Right cardiac atrium (tissue), 5 donors: ENCODE data around the gene ALOXE3. TPM values are rescaled to one million over a fixed set of nuclear protein-coding genes. Genes with fewer than 3 reads are reported as not detected.

ENCODE experiments used
- ATAC-seq, 2 donors: fragments of 200-7000 bp; cut with Tn5 transposase; one replicate each; pipeline versions ENCODE4 v1.8.0 to v1.9.1; 2020; ENCODE audit warnings: moderate library complexity in 2 of 2, mild to moderate bottlenecking in 1 of 2
- DNase-seq, 3 donors: peaks; one replicate each; pipeline ENCODE4 v3.0.0-alpha.2; 2020
- H3K27ac ChIP-seq: one replicate; pipeline ENCODE4 v1.5.1; 2013; ENCODE audit warnings: mild to moderate bottlenecking, low read length, control low read depth, moderate library complexity
- H3K27me3 ChIP-seq: one replicate; pipeline ENCODE4 v1.6.1; 2013; ENCODE audit not compliant: control insufficient read depth, insufficient read depth
- H3K4me1 ChIP-seq: one replicate; pipeline ENCODE4 v1.6.1; 2013; ENCODE audit warnings: low read length; ENCODE audit not compliant: control insufficient read depth, insufficient read depth
- H3K4me3 ChIP-seq: one replicate; pipeline ENCODE4 v1.5.1; 2013; ENCODE audit warnings: low read length, control low read depth
- H3K9me3 ChIP-seq: one replicate; pipeline ENCODE4 v1.6.1; 2013; ENCODE audit warnings: low read length; ENCODE audit not compliant: control insufficient read depth
- WGBS: extraction: QIAGEN DNeasy Blood & Tissue Kit; methylation state at CpG from one replicate; pipeline ENCODE4 v1.1.7; 2013; 5-methylcytosine and 5-hydroxymethylcytosine counted together
- intact Hi-C, 4 donors: fragments of 100-400 bp; cut with DNase I; formaldehyde crosslinking; loops; one replicate each; pipeline versions ENCODE4 v1.11.0 to v1.14.0; 2022 to 2023
- polyA plus RNA-seq: library from polyadenylated mRNA; stranded (reverse); fragments of 200-250 nt; gene quantifications from one replicate; pipeline ENCODE4 v1.2.3, GENCODE V29; 2013
- total RNA-seq, 4 donors: library from RNA; stranded (reverse); fragmentation: NEBNext Ultra II Directional; extraction: Animal tissue kit (Norgen Biotek cat#: 25700); gene quantifications; one replicate each; pipeline ENCODE4 v1.2.1, GENCODE V29; 2021
- donor health status: healthy with polysubstance abuse.
- donor health status: DM: no; HTN: yes; CAD: no.
- donor health status: DM: no; HTN: no; CAD: no.
- donor health status: DM: no; HTN: yes; CAD: no; lungs with severe emphysema.
- donor health status: DM: yes; HTN: yes; CAD: no.

ALOXE3 gene
- total and polyA plus RNA-seq, 5 donors: not detected

DNA sequence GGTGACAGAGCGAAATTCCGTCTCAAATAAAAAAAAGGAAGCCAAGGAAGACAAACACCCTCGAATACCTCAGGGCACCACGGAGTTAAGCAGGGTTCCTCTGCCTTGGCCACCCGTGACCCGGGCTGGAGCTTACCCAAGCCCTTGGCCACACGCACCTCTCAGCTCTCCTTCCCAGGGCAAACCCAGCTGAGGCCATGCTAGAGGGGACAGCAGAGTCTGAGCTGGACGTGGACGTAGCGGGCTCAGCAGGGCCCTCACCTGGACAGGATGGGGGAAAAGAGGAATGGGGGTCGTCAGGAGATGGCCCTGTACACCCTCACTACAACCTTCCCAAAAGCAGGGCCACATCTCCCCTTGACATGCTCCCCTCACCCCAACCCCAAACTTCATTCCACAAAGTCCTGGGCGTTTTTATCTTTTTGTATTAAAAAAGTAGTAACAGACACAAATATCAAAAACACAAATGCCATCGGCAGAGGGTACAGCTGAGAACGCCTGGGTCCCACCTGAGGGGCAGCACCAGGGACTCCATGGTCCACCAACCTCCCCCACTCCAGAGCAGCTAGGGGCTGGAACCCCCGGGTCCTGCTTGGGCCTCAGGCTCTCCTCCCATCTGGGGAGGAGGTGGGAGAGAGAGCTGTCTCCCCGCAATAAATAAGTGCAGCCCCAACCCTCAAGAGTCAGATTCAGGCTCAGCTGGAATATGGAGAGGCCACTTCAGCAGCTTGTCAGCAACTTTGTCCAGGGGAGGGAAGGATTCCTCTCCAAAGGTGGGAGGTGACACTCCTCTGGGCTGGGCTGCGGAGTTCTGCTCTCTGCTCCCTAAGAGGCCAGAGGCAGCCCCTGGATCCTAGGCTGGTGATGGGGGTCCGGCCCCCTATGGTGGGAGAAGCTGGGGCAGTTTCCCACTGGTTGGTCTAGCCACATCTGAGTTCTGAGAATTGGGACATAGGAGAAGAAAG, 22.0 kb upstream of the ALOXE3 start:
- Histone ChIP-seq H3K27me3 (no peaks in the 10 kb centered on the region), H3K4me1 (no peaks in the 10 kb centered on the region), H3K27ac (no peak overlapping the region), H3K9me3 (no peaks in the 10 kb centered on the region), H3K4me3 (no peak overlapping the region)
- DNase-seq: peak in 2 of 3 donors; percentile 64 to 65
- intact Hi-C loops: loop anchor here in 1 of 4 donors (10.0 kb wide), 1 partner anchor 296 kb away; no protein-coding TSS in a partner anchor
- 69% methylated on average over 18 of the region's 18 CpGs for WGBS
- ATAC-seq: peak; percentile 3

DNA sequence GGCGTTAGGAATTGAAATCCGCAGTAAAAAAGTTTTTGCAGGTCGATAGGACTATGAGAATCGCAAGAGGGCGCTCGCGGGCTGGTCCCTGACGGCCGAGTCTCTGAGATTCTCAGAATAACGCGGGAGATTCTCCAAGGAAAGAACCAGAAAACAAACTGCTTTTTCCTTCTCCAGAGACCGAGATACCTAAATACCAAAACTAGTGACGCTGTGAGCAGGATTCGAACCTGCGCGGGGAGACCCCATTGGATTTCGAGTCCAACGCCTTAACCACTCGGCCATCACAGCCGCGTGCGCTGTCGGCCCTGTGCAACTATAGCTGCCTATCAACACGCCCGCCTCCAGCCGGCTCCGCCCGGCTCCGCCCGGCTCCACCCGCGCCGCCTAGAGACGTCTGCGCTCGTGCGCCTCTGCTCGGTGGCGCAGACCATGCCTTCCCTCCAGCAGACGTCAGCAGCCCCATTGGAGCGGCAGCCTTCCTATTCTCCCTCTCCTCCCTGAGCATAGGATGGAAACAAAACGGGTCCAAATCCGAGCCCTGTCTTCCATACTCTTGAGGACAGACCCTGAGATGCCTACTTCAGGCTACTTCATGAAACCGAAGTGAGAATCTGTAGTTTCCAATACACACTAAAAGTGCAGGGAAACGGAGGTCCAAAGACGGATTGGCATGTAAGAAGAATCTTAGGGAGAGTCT, 20.5 kb upstream of the ALOXE3 start:
- Histone ChIP-seq H3K9me3 (no peaks in the 10 kb centered on the region), H3K4me3 (no peak overlapping the region), H3K4me1 (no peaks in the 10 kb centered on the region), H3K27me3 (no peaks in the 10 kb centered on the region), H3K27ac (peak overlapping the region; percentile 87)
- intact Hi-C loops: no loop called here
- WGBS: 1% methylated on average over 46 of the region's 46 CpGs
- DNase-seq (peak; percentile 93 to 98 (median 98)), ATAC-seq (peak; percentile 93)

DNA sequence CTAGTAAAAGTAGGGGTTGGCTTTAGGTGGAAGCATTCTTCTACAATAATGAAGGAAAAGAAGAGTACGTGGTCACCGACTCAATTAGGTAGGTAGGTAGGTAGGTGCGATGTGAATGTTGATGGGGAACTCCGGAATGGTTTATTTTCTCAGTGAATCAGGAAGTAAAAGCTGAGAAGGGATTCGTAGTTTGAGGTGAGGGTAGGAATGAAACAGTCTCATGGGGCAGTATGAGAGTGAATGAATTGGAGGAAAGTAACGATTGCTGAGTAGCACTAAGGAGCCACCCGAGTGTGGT, 20.0 kb upstream of the ALOXE3 start:
- no peak for DNase-seq
- intact Hi-C loops: no loop called here
- Histone ChIP-seq H3K9me3 (no peaks in the 10 kb centered on the region), H3K27me3 (no peaks in the 10 kb centered on the region), H3K4me1 (no peaks in the 10 kb centered on the region), H3K4me3 (no peak overlapping the region), H3K27ac (peak overlapping the region; percentile 49)
- ATAC-seq: no peak
- 2% methylated on average over 7 of the region's 7 CpGs for WGBS

DNA sequence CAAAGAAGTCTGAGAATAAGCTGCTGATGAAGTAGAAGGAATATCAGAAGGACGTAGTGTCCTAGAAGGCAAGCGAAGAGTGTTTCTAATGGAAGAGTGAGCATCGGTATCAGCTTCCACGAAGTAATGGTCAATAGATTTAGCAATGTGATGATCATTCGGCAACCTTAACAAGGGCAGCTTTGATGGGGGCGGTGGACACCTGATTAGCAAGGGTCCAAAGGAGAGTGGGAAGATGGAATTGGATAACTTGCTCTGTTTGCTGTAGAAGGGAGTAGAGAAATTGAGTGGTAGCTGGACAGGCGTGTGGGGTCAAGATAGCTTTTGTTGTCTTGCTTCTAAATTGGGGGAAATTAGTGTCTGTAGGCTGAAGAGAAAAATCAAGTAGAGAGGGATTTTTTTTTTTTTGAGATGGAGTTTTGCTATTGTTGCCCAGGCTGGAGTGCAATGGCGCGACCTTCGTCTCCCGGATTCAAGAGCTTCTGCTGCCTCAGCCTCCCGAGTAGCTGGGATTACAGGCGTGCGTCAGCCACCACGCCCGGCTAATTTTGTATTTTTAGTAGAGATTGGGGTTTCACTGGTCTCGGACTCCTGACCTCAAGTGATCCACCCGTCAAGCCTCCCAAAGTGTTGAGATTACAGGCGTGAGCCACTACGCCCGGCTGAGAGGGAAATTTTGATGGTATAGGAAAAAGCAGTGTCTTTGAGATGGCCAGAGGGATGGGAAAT, 19.5 kb upstream of the ALOXE3 start:
- no peak overlapping the region for H3K4me3 ChIP-seq
- WGBS: 40% methylated on average over 21 of the region's 21 CpGs
- H3K4me1 ChIP-seq: no peaks in the 10 kb centered on the region
- intact Hi-C loops: no loop called here
- peak overlapping the region; percentile 49 for H3K27ac ChIP-seq
- peak in 2 of 3 donors; percentile 28 to 54 for DNase-seq
- no peaks in the 10 kb centered on the region for H3K9me3 ChIP-seq
- H3K27me3 ChIP-seq: no peaks in the 10 kb centered on the region
- no peak for ATAC-seq

DNA sequence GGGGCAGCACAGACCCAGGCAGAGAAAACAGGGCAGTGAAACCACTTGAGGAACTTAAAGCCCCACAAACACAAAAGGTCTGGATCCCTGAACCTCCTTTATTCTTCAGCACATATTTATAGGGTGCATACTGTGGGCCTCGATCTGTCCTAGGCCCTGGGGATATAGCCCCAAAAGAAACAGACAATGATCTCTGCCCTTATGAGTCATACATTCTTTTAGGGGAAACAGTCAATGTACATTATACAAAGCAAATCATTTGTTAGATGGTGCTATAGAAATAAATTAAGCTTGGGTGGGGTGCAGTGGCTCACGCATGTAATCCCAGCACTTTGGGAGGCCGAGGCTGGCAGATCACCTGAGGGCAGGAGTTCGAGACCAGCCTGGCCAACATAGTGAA, 15.6 kb upstream of the ALOXE3 start:
- H3K9me3 ChIP-seq: no peaks in the 10 kb centered on the region
- WGBS: 86% methylated on average over 4 of the region's 4 CpGs
- H3K4me1 ChIP-seq: no peaks in the 10 kb centered on the region
- H3K4me3 ChIP-seq: no peak overlapping the region
- intact Hi-C loops: no loop called here
- ATAC-seq (no peak), DNase-seq (no peak)
- H3K27me3 ChIP-seq: no peaks in the 10 kb centered on the region
- no peak overlapping the region for H3K27ac ChIP-seq

DNA sequence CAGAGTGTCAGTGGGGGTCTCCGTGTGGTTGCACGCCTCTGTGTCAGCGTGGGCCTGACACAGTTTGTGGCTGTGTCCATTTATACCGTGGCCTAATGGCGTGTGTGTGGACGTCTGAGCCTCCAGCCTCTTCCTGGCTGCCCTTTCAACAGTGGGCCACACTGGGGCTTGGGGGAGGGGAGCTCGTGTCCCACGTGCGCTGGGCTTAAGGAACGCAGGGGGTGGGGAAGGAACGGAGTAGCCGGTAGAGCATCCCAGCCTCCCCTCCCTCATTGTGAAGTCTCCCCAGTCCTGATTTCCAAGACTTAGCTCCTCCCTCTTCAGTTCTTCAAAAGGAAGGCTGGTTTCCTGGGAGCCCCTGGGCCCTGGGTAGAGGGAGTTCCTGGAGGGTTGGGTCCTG, 15.1 kb upstream of the ALOXE3 start:
- H3K9me3 ChIP-seq: no peaks in the 10 kb centered on the region
- no peaks in the 10 kb centered on the region for H3K27me3 ChIP-seq
- intact Hi-C loops: no loop called here
- H3K4me1 ChIP-seq: no peaks in the 10 kb centered on the region
- no peak for ATAC-seq
- no peak overlapping the region for H3K27ac ChIP-seq
- 70% methylated on average over 12 of the region's 12 CpGs for WGBS
- DNase-seq: peak in 1 of 3 donors; percentile 34
- no peak overlapping the region for H3K4me3 ChIP-seq

DNA sequence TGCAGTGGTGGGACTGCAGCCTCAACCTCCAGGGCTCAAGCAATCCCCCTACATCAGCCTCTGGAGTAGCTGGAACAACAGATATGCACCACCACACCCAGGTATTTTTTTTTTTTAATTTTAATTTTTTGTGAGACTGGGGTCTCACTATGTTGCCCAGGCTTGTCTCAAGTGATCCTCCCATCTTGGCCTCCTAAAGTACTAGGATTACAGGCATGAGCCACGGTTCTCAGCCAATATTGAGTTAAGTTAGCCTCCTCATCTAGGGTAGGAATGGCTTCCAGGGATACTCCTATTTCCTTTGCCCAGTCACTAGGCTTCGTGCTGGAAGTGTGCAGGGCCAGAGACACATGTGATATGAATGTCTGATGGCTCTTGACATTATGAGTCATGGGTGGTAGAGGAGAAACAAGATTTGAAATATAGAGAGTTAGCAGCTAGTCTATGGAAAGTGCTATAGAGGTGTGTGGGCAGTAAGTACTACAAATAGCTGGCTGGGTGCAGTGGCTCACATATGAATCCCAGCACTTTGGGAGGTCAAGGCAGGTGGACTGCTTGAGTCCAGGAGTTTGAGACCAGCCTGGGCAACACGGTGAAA, 13.6 kb upstream of the ALOXE3 start:
- WGBS: 54% methylated on average over 3 of the region's 3 CpGs
- Histone ChIP-seq H3K27me3 (no peaks in the 10 kb centered on the region), H3K4me1 (no peaks in the 10 kb centered on the region), H3K27ac (no peak overlapping the region), H3K9me3 (no peaks in the 10 kb centered on the region), H3K4me3 (no peak overlapping the region)
- ATAC-seq: no peak
- intact Hi-C loops: no loop called here
- no peak for DNase-seq

DNA sequence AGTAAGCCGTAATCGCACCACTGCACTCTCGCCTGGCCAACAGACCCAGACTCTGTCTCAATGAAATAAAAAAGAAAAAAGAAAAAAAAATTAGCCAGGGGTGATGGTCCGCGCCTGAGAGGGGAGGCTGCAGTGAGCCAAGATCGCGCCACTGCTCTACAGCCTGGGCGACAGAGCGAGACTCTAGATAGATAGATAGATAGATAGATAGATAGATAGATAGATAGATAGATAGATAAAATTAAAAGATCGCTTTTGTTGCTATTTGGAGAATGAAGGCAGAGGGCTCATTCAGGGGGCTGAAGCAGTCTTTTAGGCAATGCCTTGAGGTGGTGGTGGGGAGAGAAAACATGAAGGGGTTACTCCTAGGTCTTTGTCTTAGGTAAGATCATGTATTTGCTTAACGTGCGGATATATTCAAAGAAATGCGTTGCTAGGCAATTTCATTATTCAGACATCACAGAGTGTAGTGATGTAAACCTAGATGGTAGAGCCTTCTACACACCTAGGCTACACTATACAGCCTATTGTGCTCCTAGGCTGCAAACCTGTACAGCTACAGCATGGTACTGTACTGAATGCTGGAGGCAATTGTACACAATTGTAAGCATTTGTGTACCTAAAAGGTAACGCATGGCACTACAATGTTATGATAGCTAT, 9.9 kb upstream of the ALOXE3 start:
- H3K9me3 ChIP-seq: no peaks in the 10 kb centered on the region
- intact Hi-C loops: loop anchor here (10.0 kb wide), 3 partner anchors 47 to 97 kb away; partner anchors contain the start of gene TMEM107 (in 1 of the 4)
- ATAC-seq: no peak
- no peak overlapping the region for H3K4me3 ChIP-seq
- 84% methylated on average over 14 of the region's 14 CpGs for WGBS
- no peaks in the 10 kb centered on the region for H3K27me3 ChIP-seq
- H3K4me1 ChIP-seq: peaks cover 5% of the 10 kb centered on the region
- H3K27ac ChIP-seq: no peak overlapping the region
- peak in 1 of 3 donors; percentile 28 for DNase-seq

DNA sequence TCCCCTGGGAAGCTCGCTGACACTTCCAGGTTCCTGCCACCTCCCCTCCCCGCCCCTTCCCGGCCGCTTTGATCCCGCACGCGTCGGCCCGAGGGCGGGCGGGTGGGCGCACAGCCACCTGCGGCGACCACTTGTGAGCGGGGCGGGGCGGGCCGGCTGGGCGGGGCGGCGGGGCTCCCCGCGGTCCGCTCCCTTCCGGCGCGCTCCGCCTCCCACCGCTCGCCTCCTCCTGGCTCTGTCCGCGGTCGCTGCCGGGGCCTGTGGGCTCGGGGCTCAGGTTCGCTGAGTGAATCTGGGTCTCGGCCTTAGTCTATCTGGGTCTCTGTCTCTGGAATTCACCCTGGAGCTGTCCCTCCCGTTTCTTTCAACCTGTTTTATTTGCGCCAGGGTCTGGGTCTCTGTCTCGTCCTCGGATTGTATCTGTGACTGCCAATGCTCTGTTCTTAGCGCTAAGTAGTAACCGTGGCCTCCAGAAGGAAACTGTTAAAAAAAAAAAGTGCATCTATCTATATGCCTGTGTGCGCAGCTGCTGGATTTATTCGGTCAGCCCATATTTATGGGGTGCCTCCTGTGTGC, 8.3 kb upstream of the ALOXE3 start:
- intact Hi-C loops: loop anchor here (10.0 kb wide), 3 partner anchors 48 to 98 kb away; partner anchors contain the start of gene TMEM107 (in 1 of the 4)
- peak in 2 of 3 donors; percentile 74 to 77 for DNase-seq
- Histone ChIP-seq H3K4me1 (peaks cover 5% of the 10 kb centered on the region), H3K27ac (peak overlapping the region; percentile 69), H3K4me3 (peak overlapping the region; percentile 94), H3K9me3 (no peaks in the 10 kb centered on the region), H3K27me3 (no peaks in the 10 kb centered on the region)
- peak; percentile 43 to 66 for ATAC-seq
- under 1% methylated on average over 44 of the region's 45 CpGs for WGBS
